HG03097 (cell line): Measurements from ENCODE around the gene TFAP2A.

Experiments
- ATAC-seq: cut with Tn5 transposase; IDR thresholded peaks from one replicate; pipeline ENCODE4 v1.9.1; 2021; ENCODE audit not compliant: unreplicated experiment, low FRiP score

TFAP2A gene

GRCh38 chr6:10347561-10348327 lies 67.1 kb downstream of the TFAP2A start:
- no peak for ATAC-seq
